Measurements from ENCODE around the gene ACR.
"Not testable (repeated sequence)": the region's sequence is repeated elsewhere in the genome, so short reads cannot be mapped to it uniquely, and the experiment has no call there.

The ACR gene

DNA sequence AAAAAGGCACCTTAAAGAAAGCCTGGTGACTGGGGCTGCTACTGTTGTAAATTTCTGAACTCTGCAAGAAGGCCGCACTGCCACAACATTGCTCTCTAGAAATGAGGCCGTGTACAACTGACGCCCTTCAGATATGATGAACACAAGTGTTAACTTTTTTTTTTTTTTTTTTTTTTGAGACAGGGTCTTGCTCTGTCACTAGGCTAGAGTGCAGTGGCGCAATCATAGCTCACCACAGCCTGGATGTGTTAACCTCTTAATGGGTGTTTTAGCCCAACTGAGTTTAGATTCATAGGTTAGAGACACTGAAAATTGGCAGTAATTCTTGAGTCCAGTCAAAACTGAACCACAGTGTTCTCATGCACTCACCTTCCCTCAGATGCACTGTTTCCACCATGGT, 42.2 kb downstream of the ACR start:
- DNase-seq (ENCODE audit: low read depth) = not testable (repeated sequence)

DNA sequence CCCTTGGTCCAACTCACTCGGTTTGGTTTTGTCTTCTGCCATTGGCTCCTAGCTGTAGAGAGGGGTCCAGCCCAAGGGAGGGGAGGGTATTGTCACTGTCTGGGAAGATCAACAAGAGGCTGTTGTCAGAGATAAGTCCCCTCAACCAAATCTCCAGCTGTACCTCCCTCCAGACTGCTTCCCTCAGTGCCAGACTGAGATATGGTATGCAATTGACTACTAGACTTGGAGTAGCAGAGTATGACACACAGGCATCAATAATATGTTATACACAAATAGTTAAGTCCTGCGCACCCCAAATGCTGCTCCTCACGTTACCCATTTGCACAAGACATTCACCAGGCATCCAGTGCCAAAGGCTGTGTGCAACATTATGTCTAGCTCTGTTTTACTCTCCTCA, 44.2 kb downstream of the ACR start:
- not testable (repeated sequence) for DNase-seq (ENCODE audit: low read depth)

DNA sequence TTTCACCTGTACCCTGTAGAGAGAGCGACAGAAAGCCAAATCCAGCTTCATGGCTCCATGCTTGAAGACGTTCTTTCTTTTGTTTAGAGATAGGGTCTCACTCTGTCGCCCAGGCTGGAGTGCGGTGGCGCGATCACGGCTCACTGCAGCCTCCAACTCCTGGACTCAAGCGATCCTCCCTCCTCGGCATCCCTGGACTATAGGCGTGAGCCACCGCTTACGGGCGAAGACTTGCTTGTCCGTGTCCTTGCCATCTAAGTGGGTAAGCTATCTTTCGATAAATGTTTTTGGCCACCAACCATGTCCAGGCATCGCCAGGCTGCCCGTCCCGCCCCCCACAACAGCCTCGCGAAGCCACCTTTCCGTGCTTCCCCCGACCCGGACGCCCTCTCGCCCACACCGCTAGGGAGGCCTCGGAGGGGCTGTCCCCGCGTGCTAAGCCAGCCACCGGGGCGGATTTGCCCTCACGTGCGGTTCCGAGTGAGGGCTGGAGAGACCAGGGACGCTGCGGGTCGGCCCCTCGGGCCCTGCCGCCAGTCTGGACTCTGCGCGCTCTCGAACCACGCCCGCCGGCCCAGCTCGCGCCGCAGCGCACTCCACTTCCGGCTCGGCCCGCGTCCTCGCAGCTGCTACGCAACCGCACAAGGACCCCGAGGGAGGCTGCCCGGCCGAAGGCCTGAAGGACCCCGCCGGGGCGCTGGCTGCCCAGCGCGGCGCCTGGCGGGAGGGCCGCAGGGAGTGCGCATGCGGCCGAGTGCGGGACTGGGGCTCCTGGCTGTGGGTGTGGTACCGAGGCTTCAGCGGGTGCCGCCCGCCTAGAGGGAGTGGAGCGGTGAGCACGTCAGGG, 45.3 kb downstream of the ACR start, which contains the start of gene RABL2B:
Gene RABL2B, minus strand, starts transcription at position 604 of the 847 bp plus-strand sequence. CDS start 1,342 bp downstream, outside the sequence.
- peak; percentile 86 for DNase-seq (ENCODE audit: low read depth)

DNA sequence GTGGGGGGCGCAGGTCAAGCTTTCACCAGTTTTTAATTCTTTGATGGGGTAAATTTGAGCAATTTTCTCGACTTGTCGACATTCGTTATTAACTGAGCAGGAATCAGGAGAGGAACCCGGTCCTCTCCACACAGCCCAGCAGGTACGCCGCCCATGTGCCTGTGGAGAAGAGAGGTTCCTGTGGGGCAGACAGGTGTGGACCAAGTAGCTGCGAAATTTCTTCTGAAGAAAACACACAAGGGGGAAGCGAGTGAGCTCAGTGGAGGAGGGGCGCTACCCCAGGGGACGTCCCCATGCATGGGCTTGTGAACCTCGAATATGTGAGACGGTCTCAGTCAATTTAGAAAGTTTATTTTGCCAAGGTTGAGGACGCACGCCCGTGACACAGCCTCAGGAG, 45.9 kb downstream of the ACR start:
- DNase-seq (ENCODE audit: low read depth) = not testable (repeated sequence)

DNA sequence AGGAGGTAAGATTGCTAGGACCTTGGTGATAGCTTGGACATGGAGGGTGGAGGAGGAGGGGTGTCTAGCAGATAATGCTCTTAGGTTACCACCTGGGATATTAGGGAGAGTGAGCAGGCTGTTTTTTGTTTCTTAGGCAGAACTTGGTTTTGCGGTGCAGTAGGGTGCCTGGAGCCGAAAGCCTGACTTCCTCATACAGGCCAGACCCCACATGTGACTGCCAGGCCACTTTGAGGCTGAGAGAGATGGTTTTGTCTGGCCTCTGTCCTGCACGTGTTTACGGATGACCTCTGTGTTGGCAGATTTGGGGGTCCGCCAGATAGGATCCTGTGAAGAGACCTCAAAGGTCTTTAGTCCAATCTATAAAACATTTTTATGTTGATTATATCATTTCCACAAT, 47.3 kb downstream of the ACR start:
- DNase-seq (ENCODE audit: low read depth) = not testable (repeated sequence)

DNA sequence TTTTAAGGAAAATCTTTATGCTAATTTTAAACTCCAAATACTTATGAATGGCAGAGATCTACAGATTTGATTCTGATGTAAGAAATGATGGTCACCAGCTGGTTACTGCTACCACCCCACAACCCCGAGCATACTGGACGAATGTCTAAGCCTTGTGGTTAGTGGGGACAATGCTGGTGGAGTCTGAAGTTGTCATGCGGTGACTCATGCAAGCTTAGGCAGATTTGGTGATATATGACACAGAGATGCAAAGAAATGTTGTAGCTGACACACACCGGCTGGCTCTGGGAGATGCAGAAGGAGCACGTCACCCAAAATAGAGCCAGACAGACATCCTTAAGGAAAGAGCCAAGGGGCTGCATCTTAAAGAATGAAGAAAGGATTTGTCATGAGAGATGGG, 48.9 kb downstream of the ACR start:
- not testable (repeated sequence) for DNase-seq (ENCODE audit: low read depth)
